HG02852 (cell line): ENCODE measurements around the gene OSER1.
"Not testable (repeated sequence)": the region's sequence is repeated elsewhere in the genome, so short reads cannot be mapped to it uniquely, and the experiment has no call there.

Experiments
- ATAC-seq: cut with Tn5 transposase; IDR thresholded peaks from one replicate; pipeline ENCODE4 v1.9.1; 2021; ENCODE audit warnings: mild to moderate bottlenecking, moderate library complexity; ENCODE audit not compliant: unreplicated experiment

Gene OSER1

GRCh38 chr20:44204156-44204831 lies 6.3 kb downstream of the OSER1 start:
- ATAC-seq = no peak

- no peak for ATAC-seq
These were observed 7.4 kb downstream of the OSER1 start for GRCh38 chr20:44203161-44203560.

GRCh38 chr20:44200983-44201382 lies 9.6 kb downstream of the OSER1 start:
- ATAC-seq = no peak

- no peak for ATAC-seq
These were observed 10.2 kb downstream of the OSER1 start for GRCh38 chr20:44200371-44200770.

DNA sequence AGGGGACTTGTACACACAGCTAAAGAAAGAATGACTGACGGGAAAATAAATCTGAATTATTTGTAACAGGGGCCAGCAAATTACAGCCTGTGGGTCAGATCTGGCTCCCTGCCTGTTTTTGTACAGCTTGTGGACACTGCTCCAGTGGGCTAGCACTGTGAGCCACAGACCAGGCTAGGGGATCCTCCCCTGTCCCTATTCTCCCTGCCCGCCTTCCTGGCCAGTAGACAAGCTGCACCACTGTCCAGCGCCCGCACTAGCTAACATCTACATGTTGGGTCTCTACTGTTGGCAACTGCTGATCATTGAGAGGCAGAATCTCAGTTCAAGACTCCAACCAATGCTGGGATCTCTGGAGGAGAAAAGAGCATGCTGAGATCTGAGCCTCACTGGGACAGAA lies 10.7 kb downstream of the OSER1 start:
- no peak for ATAC-seq

DNA sequence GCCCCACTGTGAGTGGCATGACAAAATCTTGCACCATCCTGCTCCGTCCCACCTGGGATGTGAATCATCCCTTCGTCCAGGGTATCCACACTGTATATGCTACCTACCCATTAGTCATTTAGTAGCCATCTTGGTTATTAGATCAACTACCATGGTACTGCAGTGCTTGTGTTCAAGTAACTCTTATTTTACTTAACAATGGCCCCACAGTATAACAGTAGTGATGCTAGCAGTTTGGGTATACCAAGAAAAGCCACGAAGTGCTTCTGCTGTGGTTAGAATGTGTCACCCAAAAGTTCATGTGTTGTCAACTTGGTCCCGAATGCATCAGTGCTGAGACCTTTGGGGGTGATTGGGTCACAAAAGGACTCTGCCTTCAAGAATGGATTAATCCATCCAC lies 11.7 kb downstream of the OSER1 start:
- ATAC-seq = no peak

DNA sequence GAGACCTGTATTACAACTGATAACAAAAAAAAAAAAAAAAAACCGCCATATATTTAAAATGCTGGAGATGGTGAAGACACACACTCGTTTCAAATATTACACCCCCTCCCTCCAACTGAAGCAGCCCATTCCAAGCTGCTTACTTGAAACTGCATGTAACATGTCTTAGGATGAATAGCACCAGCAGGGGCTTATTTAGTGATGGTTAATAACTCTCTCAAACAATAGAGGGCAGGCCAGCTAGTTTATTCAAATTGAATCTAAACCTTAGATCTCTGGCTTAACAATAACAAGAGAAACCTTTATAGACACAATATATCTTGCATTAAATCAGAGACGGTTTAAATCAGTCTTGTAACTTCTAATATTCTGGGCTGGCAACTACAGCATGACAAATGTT lies 14.3 kb downstream of the OSER1 start:
- no peak for ATAC-seq

GRCh38 chr20:44195605-44196004 lies 15.0 kb downstream of the OSER1 start:
- no peak for ATAC-seq

- no peak for ATAC-seq
These were observed 16.8 kb downstream of the OSER1 start for GRCh38 chr20:44193801-44194200.

GRCh38 chr20:44191640-44192039 lies 18.9 kb downstream of the OSER1 start:
- not testable (repeated sequence) for ATAC-seq

GRCh38 chr20:44190197-44190852 lies 20.2 kb downstream of the OSER1 start:
- not testable (repeated sequence) for ATAC-seq

DNA sequence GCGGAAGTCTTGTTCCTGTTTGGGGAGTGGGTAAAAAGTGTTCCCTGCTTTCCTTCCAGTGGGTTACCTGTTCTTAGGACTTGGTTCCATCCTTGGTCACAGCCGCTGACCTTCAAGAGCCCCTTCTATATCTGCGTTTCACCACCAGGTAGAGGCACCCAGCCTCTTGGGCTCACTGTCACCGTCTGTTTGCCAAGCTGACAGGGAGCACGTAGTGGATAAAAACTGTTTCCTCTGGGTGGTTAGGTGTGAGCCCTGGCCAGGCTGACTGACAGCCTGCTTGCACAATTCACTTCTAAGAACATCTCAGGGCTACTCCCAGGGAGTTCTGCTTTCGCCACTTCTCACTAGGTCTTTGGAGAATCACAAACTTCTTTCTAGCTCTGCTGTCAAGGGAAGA lies 21.8 kb downstream of the OSER1 start:
- ATAC-seq = no peak

DNA sequence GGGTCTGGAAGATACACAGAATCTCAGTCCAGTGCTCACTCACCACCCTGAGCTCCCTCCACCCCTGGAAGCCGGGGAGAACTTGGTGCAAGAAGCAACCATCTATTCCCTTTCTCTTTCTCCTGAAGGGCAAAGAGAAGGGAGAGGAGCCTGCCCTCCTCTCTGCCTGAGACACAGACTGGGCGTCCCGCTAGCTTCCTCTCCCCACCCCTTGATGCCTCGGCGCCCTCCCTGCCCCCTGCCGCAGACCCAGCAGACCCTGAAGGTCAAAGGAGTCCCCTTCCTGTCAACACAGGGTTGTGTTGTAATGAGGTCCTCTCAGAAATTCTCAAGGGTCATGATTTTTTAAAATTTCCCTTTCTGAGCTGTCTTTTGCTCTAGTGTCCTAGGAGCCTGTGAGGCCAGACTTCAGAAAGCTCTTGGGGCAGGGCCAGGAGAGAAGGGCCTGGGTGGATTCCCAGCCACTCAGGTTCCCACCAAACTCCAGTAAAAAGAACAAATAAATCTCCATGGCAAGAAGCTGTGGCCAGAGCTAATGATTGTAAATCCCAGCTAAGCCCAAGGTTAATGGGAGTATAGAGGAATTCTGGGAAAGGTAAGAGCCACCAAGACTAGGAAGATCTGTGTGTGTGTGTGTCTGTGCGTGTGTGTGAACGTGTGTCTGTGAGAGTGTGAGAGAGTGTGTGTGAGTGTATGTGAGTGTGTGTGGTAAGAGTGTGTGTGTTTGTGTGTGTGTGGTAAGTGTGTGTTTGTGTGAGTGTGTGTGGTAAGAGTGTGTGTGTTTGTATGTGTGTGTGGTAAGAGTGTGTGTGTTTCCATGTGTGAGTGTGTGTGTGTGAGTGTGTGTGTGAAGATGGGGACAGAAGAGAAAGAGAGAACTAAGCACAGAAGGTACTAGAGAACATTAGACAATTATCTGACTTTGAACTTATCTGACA lies 22.5 kb downstream of the OSER1 start:
- ATAC-seq = no peak

DNA sequence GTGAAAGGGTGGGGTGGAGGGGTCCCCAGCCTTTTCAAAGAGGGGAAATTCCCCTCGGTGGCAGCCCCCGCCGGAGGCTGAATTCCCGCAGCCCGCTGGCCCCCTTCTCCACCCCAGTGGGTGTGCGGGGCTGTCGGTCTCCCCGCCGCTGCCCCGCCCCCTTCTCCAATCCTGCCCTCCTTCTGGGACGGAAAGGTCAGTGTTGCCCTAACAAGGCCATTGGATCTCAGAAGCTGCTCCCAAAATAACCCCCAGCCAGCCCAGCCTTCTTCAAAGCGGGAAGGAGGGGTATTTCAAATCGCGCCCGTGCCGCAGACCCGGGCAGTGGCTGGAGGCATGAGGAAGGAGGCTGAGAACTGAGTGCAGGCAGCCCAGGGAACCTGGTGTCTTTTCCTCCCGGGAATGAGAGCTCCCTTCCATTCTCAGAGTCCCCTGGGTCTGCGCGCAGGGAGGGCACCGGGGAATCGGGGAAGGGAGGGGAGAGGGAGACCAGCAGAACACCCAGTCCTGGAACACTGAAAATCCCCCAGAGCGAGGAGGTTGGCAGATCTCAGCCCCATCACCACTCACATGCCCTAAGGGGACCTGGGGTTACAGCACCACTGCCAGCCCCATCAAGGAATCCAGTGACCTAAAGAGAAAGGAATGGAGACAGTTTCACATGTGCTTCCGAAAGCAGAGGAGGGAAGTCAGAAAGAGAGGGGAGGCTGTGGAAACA lies 23.4 kb downstream of the OSER1 start, which contains the start of gene JPH2:
TSS of gene JPH2 (minus strand) at position 135 of the 718 bp plus-strand sequence. CDS start 483 bp downstream, outside the sequence.
- no peak for ATAC-seq

GRCh38 chr20:44186674-44187053 lies 23.9 kb downstream of the OSER1 start:
- ATAC-seq = no peak

DNA sequence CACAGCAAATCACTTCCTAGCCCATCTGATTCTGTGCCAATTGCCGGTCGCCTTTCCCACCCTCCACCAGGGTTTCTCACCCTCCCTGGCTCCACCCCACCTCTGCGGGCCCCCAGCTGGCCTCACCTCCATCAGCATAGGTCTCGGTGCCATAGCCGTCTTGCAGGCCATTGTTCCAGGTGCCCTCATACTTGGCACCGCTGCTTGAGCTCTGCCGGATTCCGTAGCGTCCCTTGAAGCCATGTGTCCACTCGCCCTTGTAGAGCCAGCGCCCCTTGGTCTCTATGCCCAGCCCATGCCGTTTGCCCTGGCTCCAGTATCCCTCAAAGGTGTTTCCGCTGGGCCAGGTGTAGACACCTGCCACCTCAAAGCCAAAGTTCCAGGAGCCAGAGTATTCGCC lies 24.4 kb downstream of the OSER1 start:
- ATAC-seq = no peak

DNA sequence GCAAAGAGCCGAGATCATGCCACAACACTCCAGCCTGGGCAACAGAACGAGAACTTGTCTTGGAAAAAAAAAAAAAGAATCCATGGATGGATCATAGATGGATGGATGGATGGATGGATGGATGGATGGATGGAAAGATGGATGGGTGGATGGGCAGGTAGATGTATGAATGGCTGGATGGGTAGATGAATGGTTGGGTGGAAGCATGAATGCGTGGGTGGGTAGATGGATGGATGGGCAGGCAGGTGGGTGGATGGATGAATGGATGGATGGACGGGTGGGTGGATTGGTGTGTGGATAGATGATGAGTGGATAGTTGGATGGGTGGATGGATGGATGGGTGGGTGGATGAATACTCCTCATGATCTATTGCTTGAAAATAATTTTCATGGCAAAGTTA lies 25.0 kb downstream of the OSER1 start:
- ATAC-seq = no peak

- no peak for ATAC-seq
These were observed 27.3 kb downstream of the OSER1 start for GRCh38 chr20:44183282-44183681.

DNA sequence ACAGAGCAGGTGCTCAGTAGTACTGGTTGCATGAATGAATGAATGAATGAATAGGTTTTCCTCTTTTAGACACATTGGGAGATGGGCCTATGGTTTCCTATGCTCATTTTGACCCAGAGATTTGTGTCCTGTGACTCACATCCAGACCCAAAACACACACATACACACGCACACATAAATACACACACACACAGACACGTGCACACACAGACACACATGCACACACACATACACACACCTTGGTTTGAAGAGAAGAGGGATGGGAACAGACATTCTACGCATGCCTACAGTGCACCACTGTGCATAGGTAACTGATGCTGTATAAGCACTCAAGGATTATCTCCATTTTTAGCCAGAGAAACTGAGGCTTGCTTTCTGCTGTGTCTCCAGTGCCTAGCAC lies 27.7 kb downstream of the OSER1 start:
- no peak for ATAC-seq

DNA sequence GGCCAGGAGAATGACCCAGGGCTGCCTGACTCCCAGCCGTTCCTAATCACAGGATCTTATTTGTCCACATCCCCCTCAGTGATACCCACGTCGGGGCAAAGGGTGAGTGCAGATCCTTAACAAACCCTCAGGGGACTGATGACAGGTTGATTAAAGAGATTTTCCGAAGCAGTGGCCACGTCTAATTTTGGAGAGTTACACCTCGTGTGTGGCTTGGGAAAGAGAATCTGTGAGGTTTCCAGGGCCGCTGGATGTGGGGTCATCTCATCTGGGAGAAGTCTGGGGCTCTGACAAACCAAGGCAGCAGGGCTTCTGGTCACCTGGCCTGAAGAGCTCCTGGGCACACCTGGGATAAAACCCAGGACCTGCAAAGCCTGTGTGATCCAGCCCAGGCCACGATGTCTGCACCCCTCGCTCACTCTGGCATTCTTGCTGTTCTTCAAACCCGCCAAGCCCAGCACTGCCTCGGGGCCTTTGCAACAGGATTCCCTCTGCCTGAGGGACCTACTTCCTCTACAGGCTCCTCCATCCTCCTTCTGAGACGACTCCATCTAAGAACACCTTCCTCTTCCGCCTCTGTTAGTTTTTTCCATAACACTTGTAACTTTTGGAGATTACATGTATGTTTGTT lies 28.3 kb downstream of the OSER1 start:
- no peak for ATAC-seq
